Activated CD4-positive, alpha-beta T cell treated with anti-CD3 and anti-CD28 coated beads for 36 hours (primary cell): ENCODE measurements around the gene APEX1. TPM values are rescaled to one million over a fixed set of nuclear protein-coding genes. Genes with fewer than 3 reads are reported as not detected.
A peak's percentile ranks its signal among the peaks of the same experiment; 100 is the strongest.

ENCODE experiments used
- ATAC-seq: fragments of 200-7000 bp; cut with Tn5 transposase; one replicate; pipeline ENCODE4 v1.10.0; 2021; ENCODE audit warnings: mild to moderate bottlenecking, moderate library complexity
- CTCF ChIA-PET: fragments of 350-600 bp; sonication (Branson Sonifier 250); formaldehyde crosslinking; loops from one replicate; lab custom pipeline; 2021; ENCODE audit warnings: antibody characterized with exemption; lab: Charles Lee
- POLR2A ChIA-PET: fragments of 350-600 bp; sonication (Branson Sonifier 250); formaldehyde crosslinking; loops from one replicate; lab custom pipeline; 2021; ENCODE audit warnings: antibody characterized with exemption, inconsistent platforms; lab: Charles Lee
- DNase-seq: peaks from one replicate; pipeline ENCODE4 v3.0.0-alpha.2; 2020
- H3K27ac Mint-ChIP-seq: one replicate; pipeline ENCODE4 v1.8.0; 2021; ENCODE audit warnings: mixed read lengths
- H3K27me3 Mint-ChIP-seq: one replicate; pipeline ENCODE4 v1.8.0; 2021; ENCODE audit warnings: mixed read lengths
- H3K36me3 Mint-ChIP-seq: one replicate; pipeline ENCODE4 v1.8.0; 2021; ENCODE audit warnings: low read depth, mixed read lengths
- H3K4me1 Mint-ChIP-seq: one replicate; pipeline ENCODE4 v1.8.0; 2021; ENCODE audit warnings: mixed read lengths
- H3K4me3 Mint-ChIP-seq: one replicate; pipeline ENCODE4 v1.8.0; 2021; ENCODE audit warnings: mild to moderate bottlenecking, moderate library complexity, mixed read lengths
- H3K9me3 Mint-ChIP-seq: one replicate; pipeline ENCODE4 v1.8.0; 2021; ENCODE audit warnings: low read depth, mixed read lengths
- intact Hi-C, 2 experiments: fragments of 100-400 bp; cut with DNase I in 1 of 2; cut with micrococcal nuclease in 1 of 2; formaldehyde crosslinking; loops; one replicate each; pipeline versions ENCODE4 v1.14.2 to v1.15.1; 2022 to 2024; cut with DNase I, micrococcal nuclease
- total RNA-seq, 2 experiments: library from RNA; stranded (reverse); gene quantifications; one replicate each; pipeline ENCODE4 v1.2.3, GENCODE V29; 2021

APEX1 gene
- total RNA-seq, 2 experiments from 2014 or later, result 216 to 257 TPM

- ChIA-PET CTCF (no interaction called here), POLR2A (no interaction called here)
- intact Hi-C loops, result no loop called here
- no peaks in the 10 kb centered on the region for H3K36me3 Mint-ChIP-seq
- ATAC-seq (no peak), DNase-seq (no peak)
- H3K27ac Mint-ChIP-seq, result no peak overlapping the region
- no peak overlapping the region for H3K4me3 Mint-ChIP-seq
- no peaks in the 10 kb centered on the region for H3K9me3 Mint-ChIP-seq
- no peaks in the 10 kb centered on the region for H3K27me3 Mint-ChIP-seq
- H3K4me1 Mint-ChIP-seq, result peaks cover 11% of the 10 kb centered on the region
Observed at GRCh38 chr14:20419419-20419818, 35.6 kb upstream of the APEX1 start.

GRCh38 chr14:20421267-20421666 lies 33.8 kb upstream of the APEX1 start:
- Mint-ChIP-seq H3K9me3 (no peaks in the 10 kb centered on the region), H3K27me3 (no peaks in the 10 kb centered on the region), H3K27ac (no peak overlapping the region), H3K4me1 (peaks cover 7% of the 10 kb centered on the region), H3K4me3 (no peak overlapping the region), H3K36me3 (no peaks in the 10 kb centered on the region)
- no peak for ATAC-seq
- ChIA-PET POLR2A (no interaction called here), CTCF (interaction anchor here (0.6 to 1.8 kb wide), 3 partner anchors 11 to 95 kb away, joined by 3 to 4 read pairs (median 3); no protein-coding TSS in a partner anchor)
- intact Hi-C loops, result no loop called here
- no peak for DNase-seq

- CTCF ChIA-PET, result interaction anchor here (1.3 to 4.8 kb wide), 3 partner anchors 8 to 95 kb away, joined by 4 to 39 read pairs (median 4); partner anchors contain the start of gene TEP1
- intact Hi-C loops, result no loop called here
- no peak overlapping the region for H3K4me3 Mint-ChIP-seq
- no peaks in the 10 kb centered on the region for H3K9me3 Mint-ChIP-seq
- no peaks in the 10 kb centered on the region for H3K27me3 Mint-ChIP-seq
- ATAC-seq (no peak), DNase-seq (no peak)
- POLR2A ChIA-PET, result no interaction called here
- H3K4me1 Mint-ChIP-seq, result peaks cover 11% of the 10 kb centered on the region
- no peaks in the 10 kb centered on the region for H3K36me3 Mint-ChIP-seq
- no peak overlapping the region for H3K27ac Mint-ChIP-seq
Observed at GRCh38 chr14:20422886-20423285, 32.1 kb upstream of the APEX1 start.

- peaks cover 28% of the 10 kb centered on the region for H3K4me1 Mint-ChIP-seq
- no peaks in the 10 kb centered on the region for H3K27me3 Mint-ChIP-seq
- no peak overlapping the region for H3K27ac Mint-ChIP-seq
- H3K4me3 Mint-ChIP-seq, result no peak overlapping the region
- H3K36me3 Mint-ChIP-seq, result no peaks in the 10 kb centered on the region
- DNase-seq (no peak), ATAC-seq (no peak)
- intact Hi-C loops, result no loop called here
- ChIA-PET CTCF (interaction anchor here (0.7 to 4.8 kb wide), 3 partner anchors 10 to 185 kb away, joined by 3 to 39 read pairs (median 3); partner anchors contain the start of gene TEP1), POLR2A (no interaction called here)
- H3K9me3 Mint-ChIP-seq, result no peaks in the 10 kb centered on the region
Observed at GRCh38 chr14:20424851-20425250, 30.2 kb upstream of the APEX1 start.

- peak; percentile 69 for ATAC-seq
- POLR2A ChIA-PET, result no interaction called here
- DNase-seq, result no peak
- intact Hi-C loops, result no loop called here
- H3K36me3 Mint-ChIP-seq, result no peaks in the 10 kb centered on the region
- CTCF ChIA-PET, result no interaction called here
- no peaks in the 10 kb centered on the region for H3K27me3 Mint-ChIP-seq
- H3K27ac Mint-ChIP-seq, result peak overlapping the region; percentile 81
- peak overlapping the region; percentile 37 for H3K4me3 Mint-ChIP-seq
- no peaks in the 10 kb centered on the region for H3K9me3 Mint-ChIP-seq
- peaks cover 28% of the 10 kb centered on the region for H3K4me1 Mint-ChIP-seq
Observed at GRCh38 chr14:20427231-20428009, 27.6 kb upstream of the APEX1 start.

GRCh38 chr14:20428010-20428365 lies 27.0 kb upstream of the APEX1 start:
- peaks cover 28% of the 10 kb centered on the region for H3K4me1 Mint-ChIP-seq
- ChIA-PET POLR2A (no interaction called here), CTCF (no interaction called here)
- no peaks in the 10 kb centered on the region for H3K36me3 Mint-ChIP-seq
- intact Hi-C loops, result no loop called here
- ATAC-seq (no peak), DNase-seq (no peak)
- no peaks in the 10 kb centered on the region for H3K9me3 Mint-ChIP-seq
- H3K27me3 Mint-ChIP-seq, result no peaks in the 10 kb centered on the region
- peak overlapping the region; percentile 81 for H3K27ac Mint-ChIP-seq
- peak overlapping the region; percentile 37 for H3K4me3 Mint-ChIP-seq

- no peaks in the 10 kb centered on the region for H3K27me3 Mint-ChIP-seq
- H3K4me3 Mint-ChIP-seq, result no peak overlapping the region
- no peaks in the 10 kb centered on the region for H3K36me3 Mint-ChIP-seq
- no peak for ATAC-seq
- DNase-seq, result no peak
- POLR2A ChIA-PET, result no interaction called here
- intact Hi-C loops, result no loop called here
- H3K4me1 Mint-ChIP-seq, result peaks cover 28% of the 10 kb centered on the region
- H3K27ac Mint-ChIP-seq, result no peak overlapping the region
- CTCF ChIA-PET, result interaction anchor here (3.0 kb wide), 1 partner anchor 14 kb away, joined by 13 read pairs; no protein-coding TSS in a partner anchor
- no peaks in the 10 kb centered on the region for H3K9me3 Mint-ChIP-seq
Observed at GRCh38 chr14:20428802-20429201, 26.2 kb upstream of the APEX1 start.

- intact Hi-C loops, result no loop called here
- no peak for DNase-seq
- Mint-ChIP-seq H3K4me1 (peaks cover 28% of the 10 kb centered on the region), H3K27me3 (no peaks in the 10 kb centered on the region), H3K27ac (peak overlapping the region; percentile 6), H3K4me3 (no peak overlapping the region), H3K9me3 (no peaks in the 10 kb centered on the region), H3K36me3 (no peaks in the 10 kb centered on the region)
- ChIA-PET CTCF (interaction anchor here (3.0 kb wide), 1 partner anchor 15 kb away, joined by 13 read pairs; no protein-coding TSS in a partner anchor), POLR2A (interaction anchor here (0.6 kb wide), 1 partner anchor 1119 kb away, joined by 3 read pairs; no protein-coding TSS in a partner anchor)
- no peak for ATAC-seq
Observed at GRCh38 chr14:20429801-20430669, 25.0 kb upstream of the APEX1 start.

GRCh38 chr14:20434701-20435581 lies 20.1 kb upstream of the APEX1 start:
- intact Hi-C loops, result no loop called here
- POLR2A ChIA-PET, result no interaction called here
- H3K36me3 Mint-ChIP-seq, result no peaks in the 10 kb centered on the region

GRCh38 chr14:20435582-20436362 lies 19.3 kb upstream of the APEX1 start, which contains the start of gene KLHL33:
Gene KLHL33, minus strand, starts transcription at chr14:20436166. Its CDS starts 355 bp downstream, at chr14:20435811.
- intact Hi-C loops, result no loop called here
- Mint-ChIP-seq H3K27me3 (no peaks in the 10 kb centered on the region), H3K9me3 (no peaks in the 10 kb centered on the region), H3K27ac (no peak within 1 kb of the TSS), H3K4me3 (no peak within 1 kb of the TSS), H3K36me3 (no peaks in the 10 kb centered on the region), H3K4me1 (peaks cover 7% of the 10 kb centered on the region)
- ChIA-PET CTCF (no interaction called here), POLR2A (no interaction called here)
- ATAC-seq, result no peak
- DNase-seq, result no peak

More at GRCh38 chr14:20434701-20435581, 20.1 kb upstream of the APEX1 start:
- Mint-ChIP-seq H3K27ac (no peak overlapping the region), H3K4me3 (no peak overlapping the region), H3K4me1 (peaks cover under 1% of the 10 kb centered on the region), H3K9me3 (no peaks in the 10 kb centered on the region), H3K27me3 (no peaks in the 10 kb centered on the region)
- DNase-seq (no peak), ATAC-seq (no peak)
- CTCF ChIA-PET, result no interaction called here
